ENCODE measurements around the gene ZCCHC14.

DNA sequence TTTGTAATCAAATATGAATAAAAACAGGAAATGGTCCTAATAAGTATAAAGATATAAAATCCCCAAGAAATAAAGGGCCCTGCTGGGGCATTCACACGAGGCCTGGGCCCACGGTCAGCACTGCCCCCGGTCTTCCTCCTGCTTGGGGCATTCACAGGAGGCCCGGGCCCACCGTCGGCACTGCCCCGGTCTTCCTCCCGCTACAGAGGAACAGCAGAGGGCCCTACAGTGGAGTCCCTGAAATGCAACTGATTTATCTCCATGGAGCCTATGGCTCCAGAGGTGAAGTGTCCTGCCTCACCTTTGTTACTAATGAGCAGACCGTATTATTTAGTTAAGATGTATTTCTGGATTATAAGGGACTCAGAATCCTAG is 54.2 kb downstream of the ZCCHC14 start:
- TF ChIP-seq, protein P1, sequence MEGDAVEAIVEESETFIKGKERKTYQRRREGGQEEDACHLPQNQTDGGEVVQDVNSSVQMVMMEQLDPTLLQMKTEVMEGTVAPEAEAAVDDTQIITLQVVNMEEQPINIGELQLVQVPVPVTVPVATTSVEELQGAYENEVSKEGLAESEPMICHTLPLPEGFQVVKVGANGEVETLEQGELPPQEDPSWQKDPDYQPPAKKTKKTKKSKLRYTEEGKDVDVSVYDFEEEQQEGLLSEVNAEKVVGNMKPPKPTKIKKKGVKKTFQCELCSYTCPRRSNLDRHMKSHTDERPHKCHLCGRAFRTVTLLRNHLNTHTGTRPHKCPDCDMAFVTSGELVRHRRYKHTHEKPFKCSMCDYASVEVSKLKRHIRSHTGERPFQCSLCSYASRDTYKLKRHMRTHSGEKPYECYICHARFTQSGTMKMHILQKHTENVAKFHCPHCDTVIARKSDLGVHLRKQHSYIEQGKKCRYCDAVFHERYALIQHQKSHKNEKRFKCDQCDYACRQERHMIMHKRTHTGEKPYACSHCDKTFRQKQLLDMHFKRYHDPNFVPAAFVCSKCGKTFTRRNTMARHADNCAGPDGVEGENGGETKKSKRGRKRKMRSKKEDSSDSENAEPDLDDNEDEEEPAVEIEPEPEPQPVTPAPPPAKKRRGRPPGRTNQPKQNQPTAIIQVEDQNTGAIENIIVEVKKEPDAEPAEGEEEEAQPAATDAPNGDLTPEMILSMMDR (IDR thresholded peaks at IDR 0.05; ENCODE audit: insufficient read depth, low read length, poor library complexity, severe bottlenecking) = no peak
- no peak for TF ChIP-seq EZH2phosphoT487 (conservative IDR thresholded peaks at IDR 0.05; ENCODE audit: low read length)
